ENCODE data around the gene CIART. TPM values are rescaled to one million over a fixed set of nuclear protein-coding genes. Genes with fewer than 3 reads are reported as not detected.

The CIART gene
- polyA plus RNA-seq, 1 of the 3 experiments (the other 2 are of a cell fraction) = 3.2 TPM

GRCh38 chr1:150322310-150322709 lies 40.0 kb downstream of the CIART start:
- DNase-seq = no peak

GRCh38 chr1:150332651-150333290 lies 50.4 kb downstream of the CIART start:
- no peaks in the 10 kb centered on the region for H3F3A ChIP-seq (replicated peaks; ENCODE audit: insufficient read depth)
- no peak overlapping the region for H3K4me2 ChIP-seq
- CTCF ChIA-PET = no interaction called here
- POLR2A ChIA-PET = no interaction called here
- H3K9ac ChIP-seq = no peak overlapping the region
- H3K79me2 ChIP-seq (ENCODE audit: insufficient read depth) = peaks cover 15% of the 10 kb centered on the region
- H3K4me3 ChIP-seq (ENCODE audit: low read depth in 2 of 2, low read length in 1 of 2) = no peak overlapping the region
- no peak for DNase-seq
- no peaks in the 10 kb centered on the region for H3K27me3 ChIP-seq (ENCODE audit: insufficient read depth)
- 96% methylated on average over 7 of the region's 7 CpGs for WGBS (ENCODE audit: low lambda C conversion rate)
- no peaks in the 10 kb centered on the region for H4K20me1 ChIP-seq (ENCODE audit: insufficient read depth)
- H3K9me3 ChIP-seq = no peaks in the 10 kb centered on the region
- no peaks in the 10 kb centered on the region for H3K4me1 ChIP-seq (ENCODE audit: control insufficient read depth in 1 of 2, insufficient read depth in 2 of 2, low read depth in 1 of 2, low read length in 1 of 2)
- no peaks in the 10 kb centered on the region for H3K9me2 ChIP-seq
- H3K27ac ChIP-seq (ENCODE audit: low read depth in 2 of 2, low read length in 1 of 2) = no peak overlapping the region
- no peak overlapping the region for H2AFZ ChIP-seq (ENCODE audit: low read depth)
- peaks cover 49 to 87% of the 10 kb centered on the region in 2 experiments for H3K36me3 ChIP-seq (replicated peaks in 1 of 2; ENCODE audit: control insufficient read depth in 1 of 2, insufficient read depth in 2 of 2, low read length in 1 of 2)
- TF ChIP-seq YY1 (IDR thresholded peaks at IDR 0.05; ENCODE audit: low read depth) (no peak), JUND (IDR thresholded peaks at IDR 0.05) (no peak), SMC3 (IDR thresholded peaks at IDR 0.05; ENCODE audit: low read depth, low read length) (no peak), RCOR1 (IDR thresholded peaks at IDR 0.05; ENCODE audit: low read length) (no peak), TAF1 (IDR thresholded peaks at IDR 0.05; ENCODE audit: borderline replicate concordance, low read depth, low read length) (no peak), EZH2phosphoT487 (IDR thresholded peaks at IDR 0.05; ENCODE audit: borderline replicate concordance, low read depth) (no peak), NFIC (IDR thresholded peaks at IDR 0.05; ENCODE audit: borderline replicate concordance) (no peak), ZBTB33 (IDR thresholded peaks at IDR 0.05; ENCODE audit: borderline replicate concordance, low read depth) (no peak), TCF12 (IDR thresholded peaks at IDR 0.05) (no peak)
- TF ChIP-seq, protein P1, sequence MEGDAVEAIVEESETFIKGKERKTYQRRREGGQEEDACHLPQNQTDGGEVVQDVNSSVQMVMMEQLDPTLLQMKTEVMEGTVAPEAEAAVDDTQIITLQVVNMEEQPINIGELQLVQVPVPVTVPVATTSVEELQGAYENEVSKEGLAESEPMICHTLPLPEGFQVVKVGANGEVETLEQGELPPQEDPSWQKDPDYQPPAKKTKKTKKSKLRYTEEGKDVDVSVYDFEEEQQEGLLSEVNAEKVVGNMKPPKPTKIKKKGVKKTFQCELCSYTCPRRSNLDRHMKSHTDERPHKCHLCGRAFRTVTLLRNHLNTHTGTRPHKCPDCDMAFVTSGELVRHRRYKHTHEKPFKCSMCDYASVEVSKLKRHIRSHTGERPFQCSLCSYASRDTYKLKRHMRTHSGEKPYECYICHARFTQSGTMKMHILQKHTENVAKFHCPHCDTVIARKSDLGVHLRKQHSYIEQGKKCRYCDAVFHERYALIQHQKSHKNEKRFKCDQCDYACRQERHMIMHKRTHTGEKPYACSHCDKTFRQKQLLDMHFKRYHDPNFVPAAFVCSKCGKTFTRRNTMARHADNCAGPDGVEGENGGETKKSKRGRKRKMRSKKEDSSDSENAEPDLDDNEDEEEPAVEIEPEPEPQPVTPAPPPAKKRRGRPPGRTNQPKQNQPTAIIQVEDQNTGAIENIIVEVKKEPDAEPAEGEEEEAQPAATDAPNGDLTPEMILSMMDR (IDR thresholded peaks at IDR 0.05) = no peak
- TF ChIP-seq, protein P2, sequence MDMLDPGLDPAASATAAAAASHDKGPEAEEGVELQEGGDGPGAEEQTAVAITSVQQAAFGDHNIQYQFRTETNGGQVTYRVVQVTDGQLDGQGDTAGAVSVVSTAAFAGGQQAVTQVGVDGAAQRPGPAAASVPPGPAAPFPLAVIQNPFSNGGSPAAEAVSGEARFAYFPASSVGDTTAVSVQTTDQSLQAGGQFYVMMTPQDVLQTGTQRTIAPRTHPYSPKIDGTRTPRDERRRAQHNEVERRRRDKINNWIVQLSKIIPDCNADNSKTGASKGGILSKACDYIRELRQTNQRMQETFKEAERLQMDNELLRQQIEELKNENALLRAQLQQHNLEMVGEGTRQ (IDR thresholded peaks at IDR 0.05; ENCODE audit: borderline replicate concordance, low read depth, low read length) = no peak

More at GRCh38 chr1:150322310-150322709, 40.0 kb downstream of the CIART start:
- Histone ChIP-seq H3K4me2 (peak overlapping the region; percentile 91), H3K4me1 (ENCODE audit: control insufficient read depth in 1 of 2, insufficient read depth in 2 of 2, low read depth in 1 of 2, low read length in 1 of 2) (peaks cover 4% of the 10 kb centered on the region in 2 experiments; a peak in 3 of 4 replicates), H3K36me3 (replicated peaks in 1 of 2; ENCODE audit: control insufficient read depth in 1 of 2, insufficient read depth in 2 of 2, low read length in 1 of 2) (peaks cover 23 to 41% of the 10 kb centered on the region in 2 experiments), H3K4me3 (ENCODE audit: low read depth in 2 of 2, low read length in 1 of 2) (peak overlapping the region; percentile 76 to 80), H3K9ac (peak overlapping the region; percentile 82), H3K27me3 (ENCODE audit: insufficient read depth) (no peaks in the 10 kb centered on the region), H3K27ac (ENCODE audit: low read depth in 2 of 2, low read length in 1 of 2) (peak overlapping the region in 1 of 2 experiments; percentile 80; a peak in 1 of 4 replicates), H2AFZ (ENCODE audit: low read depth) (peak overlapping the region; percentile 92; the same call in 1 of the 2 replicates), H3K79me2 (ENCODE audit: insufficient read depth) (peaks cover 57% of the 10 kb centered on the region), H3K9me2 (no peaks in the 10 kb centered on the region), H3K9me3 (no peaks in the 10 kb centered on the region), H3F3A (replicated peaks; ENCODE audit: insufficient read depth) (peaks cover 8% of the 10 kb centered on the region), H4K20me1 (ENCODE audit: insufficient read depth) (peaks cover 4% of the 10 kb centered on the region; the same call in 1 of the 2 replicates)
- TF ChIP-seq, protein P3, sequence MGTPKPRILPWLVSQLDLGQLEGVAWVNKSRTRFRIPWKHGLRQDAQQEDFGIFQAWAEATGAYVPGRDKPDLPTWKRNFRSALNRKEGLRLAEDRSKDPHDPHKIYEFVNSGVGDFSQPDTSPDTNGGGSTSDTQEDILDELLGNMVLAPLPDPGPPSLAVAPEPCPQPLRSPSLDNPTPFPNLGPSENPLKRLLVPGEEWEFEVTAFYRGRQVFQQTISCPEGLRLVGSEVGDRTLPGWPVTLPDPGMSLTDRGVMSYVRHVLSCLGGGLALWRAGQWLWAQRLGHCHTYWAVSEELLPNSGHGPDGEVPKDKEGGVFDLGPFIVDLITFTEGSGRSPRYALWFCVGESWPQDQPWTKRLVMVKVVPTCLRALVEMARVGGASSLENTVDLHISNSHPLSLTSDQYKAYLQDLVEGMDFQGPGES (IDR thresholded peaks at IDR 0.05; ENCODE audit: low read depth, low read length) = no peak
- TF ChIP-seq FOXJ3 (CRISPR knock-in tag; IDR thresholded peaks at IDR 0.05) (no peak), SMC3 (IDR thresholded peaks at IDR 0.05; ENCODE audit: low read depth, low read length) (no peak), NRF1 (IDR thresholded peaks at IDR 0.05; ENCODE audit: low read depth, low read length) (no peak), NFIC (IDR thresholded peaks at IDR 0.05; ENCODE audit: borderline replicate concordance) (no peak)
- TF ChIP-seq, protein P4, sequence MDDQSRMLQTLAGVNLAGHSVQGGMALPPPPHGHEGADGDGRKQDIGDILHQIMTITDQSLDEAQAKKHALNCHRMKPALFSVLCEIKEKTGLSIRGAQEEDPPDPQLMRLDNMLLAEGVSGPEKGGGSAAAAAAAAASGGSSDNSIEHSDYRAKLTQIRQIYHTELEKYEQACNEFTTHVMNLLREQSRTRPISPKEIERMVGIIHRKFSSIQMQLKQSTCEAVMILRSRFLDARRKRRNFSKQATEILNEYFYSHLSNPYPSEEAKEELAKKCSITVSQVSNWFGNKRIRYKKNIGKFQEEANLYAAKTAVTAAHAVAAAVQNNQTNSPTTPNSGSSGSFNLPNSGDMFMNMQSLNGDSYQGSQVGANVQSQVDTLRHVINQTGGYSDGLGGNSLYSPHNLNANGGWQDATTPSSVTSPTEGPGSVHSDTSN (IDR thresholded peaks at IDR 0.05) = no peak
- ChIA-PET CTCF (no interaction called here), POLR2A (no interaction called here)
- WGBS (ENCODE audit: low lambda C conversion rate) = 75% methylated on average over 3 of the region's 3 CpGs
